Globus pallidus (tissue), 1 donor: ENCODE results near the gene SPATA32.
A peak's percentile ranks its signal among the peaks of the same experiment; 100 is the strongest.

Source experiments
- DNase-seq: peaks from one replicate; pipeline ENCODE4 v3.0.0-alpha.2; 2015; ENCODE audit warnings: low spot score

The SPATA32 gene

GRCh38 chr17:45228763-45229539, 32.9 kb downstream of the SPATA32 start:
- peak; percentile 68 for DNase-seq

DNA sequence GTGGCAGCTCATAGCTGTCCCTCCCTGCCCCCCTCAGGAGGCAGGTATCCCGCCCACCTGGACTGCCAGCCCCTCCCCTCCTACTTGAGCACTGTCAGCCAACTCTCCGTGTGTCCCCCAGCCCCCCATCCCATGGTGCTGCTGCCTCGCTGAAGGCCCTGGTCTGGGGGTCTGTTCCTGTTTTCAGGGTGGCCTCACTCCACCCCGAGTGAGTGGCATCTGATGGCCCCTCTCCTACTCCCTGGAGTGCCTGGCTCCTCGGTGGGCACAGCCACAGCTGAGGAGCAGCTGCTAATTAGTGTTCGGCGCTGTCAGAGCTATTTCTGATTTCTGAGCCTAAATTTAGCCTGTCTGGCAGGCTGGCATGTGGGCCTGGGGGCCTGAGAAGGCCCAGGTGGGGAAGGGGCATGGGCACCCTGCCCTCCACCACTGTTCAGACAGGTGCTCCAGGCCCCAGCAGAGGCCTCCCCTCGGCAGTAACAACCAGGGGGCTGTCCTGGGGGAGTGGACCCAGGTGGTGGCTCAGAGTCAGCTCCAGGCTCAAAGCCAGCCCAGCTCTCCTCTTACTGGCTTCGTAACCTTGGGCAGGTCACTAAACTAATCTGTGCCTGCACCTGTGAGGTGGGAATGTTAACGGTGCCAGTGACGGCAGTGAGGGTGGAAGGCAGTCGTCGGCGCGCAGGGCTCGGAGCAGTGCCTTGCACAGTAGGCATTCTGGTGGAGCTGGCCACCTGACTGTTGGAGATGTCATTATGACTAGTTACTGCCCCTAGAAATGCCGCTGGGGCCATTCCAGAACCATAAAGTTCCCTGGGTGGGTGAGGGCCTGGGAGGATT, 33.8 kb downstream of the SPATA32 start:
- DNase-seq = no peak

- DNase-seq = no peak
These were observed 34.6 kb downstream of the SPATA32 start for GRCh38 chr17:45227101-45227925.

DNA sequence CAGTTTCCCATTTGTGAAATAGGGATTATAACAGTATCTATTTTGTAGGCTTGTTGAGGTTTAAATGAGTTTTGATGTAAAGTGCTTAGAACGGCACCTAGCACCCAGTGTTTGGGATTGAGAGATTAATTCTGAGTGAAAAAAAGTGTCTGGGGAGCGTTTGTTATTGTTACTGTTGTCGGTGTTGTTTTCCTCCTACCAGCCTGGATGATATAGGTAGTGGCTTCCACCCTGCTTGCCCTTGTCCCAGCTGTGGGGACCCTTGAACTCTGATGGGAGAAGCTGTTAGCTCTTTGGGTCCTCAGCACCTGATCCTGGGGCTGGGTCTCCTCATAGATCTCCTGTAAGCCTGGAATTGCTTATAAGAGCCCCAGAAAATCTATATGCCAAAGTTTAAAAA, 35.3 kb downstream of the SPATA32 start:
- no peak for DNase-seq

- DNase-seq = peak; percentile 67
These were observed 35.8 kb downstream of the SPATA32 start for GRCh38 chr17:45225964-45226530.

GRCh38 chr17:45225051-45225700, 36.7 kb downstream of the SPATA32 start:
- DNase-seq = no peak

- DNase-seq = no peak
These were observed 37.2 kb downstream of the SPATA32 start for GRCh38 chr17:45224671-45225050.

- DNase-seq = no peak
These were observed 38.1 kb downstream of the SPATA32 start for GRCh38 chr17:45223539-45224528.

DNA sequence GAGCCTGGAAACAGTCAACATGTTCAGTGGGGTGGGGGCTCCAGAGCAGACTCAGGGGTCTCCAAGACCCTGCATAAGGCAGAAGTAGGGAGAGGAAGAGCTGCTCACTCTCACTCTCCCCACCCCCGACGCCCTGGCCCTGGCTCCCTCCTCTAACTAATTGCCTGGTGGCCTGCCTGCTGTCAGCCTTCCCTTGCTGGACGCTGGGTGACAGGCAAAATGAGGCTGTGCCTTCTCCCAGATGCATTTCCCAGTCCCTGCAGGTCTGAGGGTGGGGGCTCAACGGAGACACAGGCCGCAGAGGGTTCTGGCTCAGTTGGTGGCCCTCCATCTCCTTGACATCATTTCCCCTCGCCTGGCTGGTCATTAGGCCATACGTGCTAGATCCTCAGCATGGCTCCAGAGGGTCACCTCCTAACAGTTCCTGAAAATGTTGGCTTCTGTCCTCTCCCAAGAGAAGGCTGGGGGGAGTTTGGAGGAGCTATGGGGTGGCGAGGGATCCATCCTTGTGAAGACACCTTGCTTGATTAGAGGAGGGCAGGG, 38.8 kb downstream of the SPATA32 start:
- DNase-seq = no peak

DNA sequence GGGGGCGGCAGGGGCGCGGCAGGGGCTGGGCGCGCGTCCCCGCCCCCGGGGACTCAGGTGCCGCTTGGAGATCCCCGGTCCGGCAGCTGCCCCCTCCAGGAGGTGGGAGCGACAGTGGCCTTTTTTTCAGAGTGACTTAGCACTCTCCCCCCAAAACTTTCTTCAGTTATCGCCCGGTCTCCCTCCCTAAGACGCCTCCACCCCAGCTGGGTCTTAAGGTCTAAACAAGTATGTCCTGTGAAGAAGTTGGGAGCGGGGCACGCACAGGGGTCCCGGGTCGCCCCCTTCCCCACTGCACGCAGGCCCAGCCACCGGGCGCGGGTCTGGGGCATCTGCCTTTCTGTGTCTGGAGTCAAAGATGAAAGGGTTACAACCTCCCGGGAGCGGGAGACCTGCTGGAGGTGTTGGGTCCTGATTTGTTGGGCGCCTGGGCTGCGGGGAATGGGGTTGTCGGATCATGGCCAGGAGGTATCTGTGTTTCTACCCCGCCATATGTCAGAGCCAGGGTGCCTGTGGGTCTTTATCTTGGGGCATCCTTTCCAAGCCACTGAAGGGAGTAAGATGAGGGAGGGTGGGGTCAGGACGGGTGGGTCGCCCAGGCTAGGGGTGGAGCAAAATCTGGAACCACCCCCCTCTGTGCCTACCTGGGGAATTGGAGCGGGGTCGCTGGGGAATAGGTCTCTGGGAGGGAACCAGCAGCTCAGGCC, 39.5 kb downstream of the SPATA32 start:
- DNase-seq = no peak

- DNase-seq = no peak
These were observed 39.9 kb downstream of the SPATA32 start for GRCh38 chr17:45222014-45222288.

- DNase-seq = no peak
These were observed 40.5 kb downstream of the SPATA32 start, which contains the start of gene FMNL1 for GRCh38 chr17:45221081-45222013. TSS of gene FMNL1 (plus strand) at chr17:45221885. CDS start at chr17:45222125, 240 bp downstream.

- no peak for DNase-seq
These were observed 41.8 kb downstream of the SPATA32 start for GRCh38 chr17:45220079-45220478.

DNA sequence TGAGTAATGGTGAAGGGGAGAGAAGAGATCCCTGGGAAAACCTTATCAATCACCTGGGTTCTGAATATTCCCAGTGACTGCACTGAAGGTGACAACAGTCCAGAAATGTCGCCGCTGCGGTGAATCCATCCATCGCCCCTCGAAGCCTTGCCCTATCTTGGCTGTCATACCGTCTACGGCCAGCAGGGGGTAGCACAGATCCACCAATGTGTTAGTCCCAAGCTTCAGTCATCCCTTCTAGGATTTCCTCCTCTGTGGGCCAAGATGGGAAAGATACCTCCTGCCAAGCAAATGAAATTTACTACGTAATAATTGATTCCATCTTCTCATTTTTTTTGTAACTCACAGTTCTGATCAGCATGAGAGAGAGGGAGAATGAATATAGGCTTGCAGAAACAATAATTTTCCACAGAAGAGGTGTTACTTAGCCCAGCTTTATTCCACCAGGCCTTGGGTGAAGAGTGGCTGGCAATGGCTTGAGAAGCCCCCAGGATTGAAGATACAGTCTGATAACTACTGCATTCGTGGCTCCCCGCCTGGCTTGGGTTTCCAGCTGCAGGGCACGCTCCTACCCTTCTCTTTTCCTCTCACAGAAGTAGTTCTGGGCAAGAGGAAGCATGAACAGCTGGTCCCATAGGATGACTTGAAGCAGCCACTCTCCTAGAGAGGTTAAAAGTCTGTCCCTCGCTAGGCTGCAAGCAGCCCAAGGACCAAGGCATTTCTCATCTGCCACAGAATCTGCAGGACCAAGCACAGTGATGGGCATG, 42.8 kb downstream of the SPATA32 start:
- peak; percentile 61 for DNase-seq
